Testis (tissue), 3 donors: ENCODE data around the gene ZNF555. TPM values are rescaled to one million over a fixed set of nuclear protein-coding genes. Genes with fewer than 3 reads are reported as not detected.

ENCODE experiments used
- DNase-seq: peaks from one replicate; pipeline ENCODE4 v3.0.0-alpha.2; 2019
- H3K27ac ChIP-seq, 2 donors: fragments of 200-600 bp; sonication (generic); one replicate each; pipeline ENCODE4 v1.5.1; 2019
- H3K27me3 ChIP-seq: fragments of 200-600 bp; sonication (generic); one replicate; pipeline ENCODE4 v1.5.1; 2019
- H3K36me3 ChIP-seq: fragments of 200-600 bp; sonication (generic); one replicate; pipeline ENCODE4 v1.5.1; 2017; ENCODE audit warnings: low read depth; ENCODE audit errors: missing control alignments
- H3K4me1 ChIP-seq: fragments of 200-600 bp; sonication (generic); one replicate; pipeline ENCODE4 v1.5.1; 2019
- H3K4me3 ChIP-seq, 2 donors: fragments of 200-600 bp; sonication (generic); one replicate each; pipeline ENCODE4 v1.5.1; 2017 to 2019
- H3K9me3 ChIP-seq: fragments of 200-600 bp; sonication (generic); one replicate; pipeline ENCODE4 v1.5.1; 2017
- POLR2A ChIP-seq: fragments of 450-650 bp; IDR thresholded peaks from one replicate; pipeline ENCODE4 v1.6.1; 2017; ENCODE audit warnings: antibody characterized with exemption, mild to moderate bottlenecking, moderate library complexity
- WGBS, 2 donors: methylation state at CpG; one replicate each; pipeline ENCODE4 v1.1.5; 2018; 5-methylcytosine and 5-hydroxymethylcytosine counted together
- intact Hi-C: fragments of 100-400 bp; cut with DNase I; formaldehyde crosslinking; loops from one replicate; pipeline ENCODE4 v1.15.1; 2023; ENCODE audit warnings: low total_unique reads
- polyA plus RNA-seq: library from polyadenylated mRNA; stranded (reverse); fragments of 350-450 nt; fragmentation: Illumina TruSeq; extraction: RNeasy Lipid Tissue Mini Kit (QIAGEN cat#74804); gene quantifications from one replicate; pipeline ENCODE4 v1.2.3, GENCODE V29; 2014; ENCODE audit warnings: low read depth, low replicate concordance; ENCODE audit not compliant: insufficient read depth
- total RNA-seq, 2 donors: library from RNA; depleted of rRNA; stranded (reverse); fragments of >200 nt; gene quantifications; one replicate each; pipeline ENCODE4 v1.2.3, GENCODE V29; 2016
- TF ChIP-seq, protein P1 (sequence below), 3 experiments: fragments of 450-650 bp in 2 of 3; fragments of 200-600 bp in 1 of 3; sonication (generic) in 1 of 3; IDR thresholded peaks; one replicate each; pipeline ENCODE4 v1.5.1; 2016 to 2019; ENCODE audit warnings: antibody characterized with exemption in 3 of 3, mild to moderate bottlenecking in 2 of 3, moderate library complexity in 1 of 3

Gene ZNF555
- total and polyA plus RNA-seq, 3 donors from 2014 or later = 7.1 to 8.5 (median 7.2) TPM

DNA sequence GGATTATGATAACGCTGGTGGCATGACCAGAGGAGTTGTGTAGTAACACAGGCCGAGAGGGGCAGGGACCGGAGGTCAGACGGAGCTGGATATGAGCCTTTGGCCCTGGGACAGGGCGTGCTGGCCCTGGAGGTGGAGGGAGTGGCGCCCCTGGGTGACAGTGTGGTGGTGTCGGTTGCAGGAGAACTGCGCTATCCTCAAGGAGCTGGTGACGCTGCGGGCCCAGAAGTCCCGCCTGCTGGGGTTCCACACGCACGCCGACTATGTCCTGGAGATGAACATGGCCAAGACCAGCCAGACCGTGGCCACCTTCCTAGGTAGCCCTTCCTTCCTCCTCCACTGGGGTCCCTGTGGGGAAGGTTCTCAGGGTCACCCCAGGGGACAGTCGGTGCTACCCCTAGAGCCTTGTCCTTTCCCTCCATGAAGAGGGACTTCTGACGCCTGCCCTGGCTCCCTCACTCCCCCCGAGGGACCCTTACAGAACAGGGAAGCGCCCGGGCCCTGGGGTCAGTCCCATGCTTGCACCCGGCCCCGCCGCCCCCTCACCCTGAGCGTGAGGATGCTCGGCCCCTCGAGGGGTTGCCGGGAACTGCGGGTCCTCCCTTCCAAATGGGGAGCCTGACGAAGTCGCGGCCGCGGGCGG is 34.4 kb upstream of the ZNF555 start:
- H3K27me3 ChIP-seq = no peaks in the 10 kb centered on the region
- no peaks in the 10 kb centered on the region for H3K4me1 ChIP-seq
- DNase-seq = no peak
- no peaks in the 10 kb centered on the region for H3K36me3 ChIP-seq
- TF ChIP-seq, protein P1, sequence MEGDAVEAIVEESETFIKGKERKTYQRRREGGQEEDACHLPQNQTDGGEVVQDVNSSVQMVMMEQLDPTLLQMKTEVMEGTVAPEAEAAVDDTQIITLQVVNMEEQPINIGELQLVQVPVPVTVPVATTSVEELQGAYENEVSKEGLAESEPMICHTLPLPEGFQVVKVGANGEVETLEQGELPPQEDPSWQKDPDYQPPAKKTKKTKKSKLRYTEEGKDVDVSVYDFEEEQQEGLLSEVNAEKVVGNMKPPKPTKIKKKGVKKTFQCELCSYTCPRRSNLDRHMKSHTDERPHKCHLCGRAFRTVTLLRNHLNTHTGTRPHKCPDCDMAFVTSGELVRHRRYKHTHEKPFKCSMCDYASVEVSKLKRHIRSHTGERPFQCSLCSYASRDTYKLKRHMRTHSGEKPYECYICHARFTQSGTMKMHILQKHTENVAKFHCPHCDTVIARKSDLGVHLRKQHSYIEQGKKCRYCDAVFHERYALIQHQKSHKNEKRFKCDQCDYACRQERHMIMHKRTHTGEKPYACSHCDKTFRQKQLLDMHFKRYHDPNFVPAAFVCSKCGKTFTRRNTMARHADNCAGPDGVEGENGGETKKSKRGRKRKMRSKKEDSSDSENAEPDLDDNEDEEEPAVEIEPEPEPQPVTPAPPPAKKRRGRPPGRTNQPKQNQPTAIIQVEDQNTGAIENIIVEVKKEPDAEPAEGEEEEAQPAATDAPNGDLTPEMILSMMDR (IDR thresholded peaks at IDR 0.05) = no peak
- TF ChIP-seq POLR2A = no peak
- H3K9me3 ChIP-seq = no peaks in the 10 kb centered on the region
- no peak overlapping the region for H3K4me3 ChIP-seq
- H3K27ac ChIP-seq = no peak overlapping the region
- intact Hi-C loops = no loop called here
- 94 to 97% methylated on average over 31 to 34 of the region's 34 CpGs for WGBS, 2 donors

DNA sequence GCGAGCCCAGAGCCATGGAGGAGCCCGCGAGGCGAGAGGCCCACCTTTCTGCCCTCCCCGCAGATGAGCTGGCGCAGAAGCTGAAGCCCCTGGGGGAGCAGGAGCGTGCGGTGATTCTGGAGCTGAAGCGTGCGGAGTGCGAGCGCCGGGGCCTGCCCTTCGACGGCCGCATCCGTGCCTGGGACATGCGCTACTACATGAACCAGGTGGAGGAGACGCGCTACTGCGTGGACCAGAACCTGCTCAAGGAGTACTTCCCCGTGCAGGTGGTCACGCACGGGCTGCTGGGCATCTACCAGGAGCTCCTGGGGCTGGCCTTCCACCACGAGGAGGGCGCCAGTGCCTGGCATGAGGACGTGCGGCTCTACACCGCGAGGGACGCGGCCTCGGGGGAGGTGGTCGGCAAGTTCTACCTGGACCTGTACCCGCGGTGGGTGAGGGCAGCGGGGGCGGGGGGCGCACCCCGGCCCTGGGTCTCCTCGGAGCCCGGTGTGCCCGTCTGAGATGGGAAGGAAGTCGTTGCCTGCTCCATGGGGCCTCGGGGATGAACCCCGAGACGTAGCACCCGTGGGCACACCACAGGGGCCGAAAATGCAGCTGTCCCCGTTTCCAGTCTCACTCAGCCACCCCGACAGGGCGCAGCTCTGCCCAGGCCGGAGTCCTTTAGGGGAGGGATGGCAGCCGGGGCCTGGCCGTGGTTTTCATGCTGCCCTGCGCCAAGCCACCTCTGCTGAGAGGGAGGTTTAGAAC is 33.7 kb upstream of the ZNF555 start:
- no peaks in the 10 kb centered on the region for H3K36me3 ChIP-seq
- H3K27me3 ChIP-seq = no peaks in the 10 kb centered on the region
- no peaks in the 10 kb centered on the region for H3K9me3 ChIP-seq
- 93 to 97% methylated on average over 21 to 56 of the region's 56 CpGs for WGBS, 2 donors
- no peak overlapping the region for H3K4me3 ChIP-seq
- intact Hi-C loops = no loop called here
- H3K4me1 ChIP-seq = no peaks in the 10 kb centered on the region
- no peak for TF ChIP-seq POLR2A
- TF ChIP-seq, protein P1 (IDR thresholded peaks at IDR 0.05) = no peak
- no peak for DNase-seq
- H3K27ac ChIP-seq = no peak overlapping the region

DNA sequence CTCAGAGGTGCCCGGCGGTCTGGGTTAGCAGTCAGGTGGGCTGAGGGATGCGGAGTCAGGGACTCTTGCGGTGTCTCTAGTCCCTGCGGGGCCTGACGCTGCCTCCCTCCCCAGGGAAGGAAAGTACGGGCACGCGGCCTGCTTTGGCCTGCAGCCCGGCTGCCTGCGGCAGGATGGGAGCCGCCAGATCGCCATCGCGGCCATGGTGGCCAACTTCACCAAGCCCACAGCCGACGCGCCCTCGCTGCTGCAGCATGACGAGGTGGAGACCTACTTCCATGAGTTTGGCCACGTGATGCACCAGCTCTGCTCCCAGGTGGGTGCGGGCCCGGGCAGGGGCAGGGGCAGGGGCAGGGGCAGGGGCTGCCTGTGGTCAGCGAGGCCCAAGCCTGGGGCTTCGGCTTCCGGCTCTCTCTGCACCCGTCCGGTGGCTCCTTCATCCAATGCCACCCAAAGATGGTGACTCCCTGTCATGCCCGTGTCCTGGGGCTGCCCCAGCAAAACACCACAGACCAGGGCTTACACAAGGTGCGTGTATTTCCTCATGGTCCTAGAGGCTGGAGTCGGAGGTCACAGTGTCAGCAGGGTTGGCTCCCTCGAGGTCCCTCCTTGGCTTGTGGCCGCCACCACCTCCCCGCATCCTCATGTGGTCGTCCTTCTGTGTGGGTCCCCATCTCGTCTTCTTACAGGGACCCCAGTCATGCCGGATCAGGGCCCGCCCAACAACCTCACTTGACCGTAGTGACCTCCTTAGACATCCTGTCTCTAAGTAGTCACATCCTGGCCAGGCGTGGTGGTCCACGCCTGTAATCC is 32.9 kb upstream of the ZNF555 start:
- H3K27me3 ChIP-seq = no peaks in the 10 kb centered on the region
- intact Hi-C loops = no loop called here
- H3K36me3 ChIP-seq = no peaks in the 10 kb centered on the region
- H3K4me3 ChIP-seq = no peak overlapping the region
- no peaks in the 10 kb centered on the region for H3K9me3 ChIP-seq
- no peak for DNase-seq
- H3K27ac ChIP-seq = no peak overlapping the region
- 95 to 98% methylated on average over 17 to 36 of the region's 41 CpGs for WGBS, 2 donors
- TF ChIP-seq, protein P1 (IDR thresholded peaks at IDR 0.05) = no peak
- no peak for TF ChIP-seq POLR2A
- no peaks in the 10 kb centered on the region for H3K4me1 ChIP-seq

DNA sequence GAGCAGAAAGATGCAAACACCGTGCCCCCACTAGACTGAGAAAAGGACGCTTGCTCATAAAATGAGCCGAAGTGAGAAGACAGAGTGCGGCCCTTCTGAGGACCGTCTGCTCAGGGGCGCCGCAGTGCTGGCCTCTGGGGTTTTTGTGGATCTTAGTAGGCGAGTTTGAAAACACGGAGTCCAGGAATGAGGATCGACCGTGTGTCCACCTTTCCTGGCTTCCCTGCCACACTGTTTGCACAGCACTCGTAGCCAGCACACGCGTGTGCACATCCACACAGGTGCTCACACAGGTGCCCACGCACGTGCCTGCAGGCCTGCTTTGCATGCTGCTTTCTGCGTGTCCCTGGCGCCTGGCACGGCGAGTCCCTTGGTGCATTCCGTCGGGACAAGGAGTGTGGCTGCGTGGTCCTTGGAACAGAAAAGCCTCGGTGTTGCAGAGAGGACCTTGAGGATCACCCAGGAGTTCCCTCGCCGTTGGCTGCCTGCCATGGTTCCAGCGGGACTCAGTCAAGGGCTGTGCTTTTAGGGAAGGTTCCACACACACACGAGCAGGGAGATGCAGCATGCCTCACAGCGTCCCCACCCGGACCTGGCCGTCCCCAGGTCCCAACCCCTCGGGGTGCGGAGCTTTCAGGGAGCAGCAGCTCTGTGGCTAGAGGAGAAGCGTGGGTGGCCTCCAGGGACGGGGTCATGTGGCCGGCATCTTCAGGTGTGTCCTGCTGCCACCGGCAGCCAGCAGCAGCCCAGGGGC is 31.7 kb upstream of the ZNF555 start:
- no peaks in the 10 kb centered on the region for H3K27me3 ChIP-seq
- WGBS, 2 donors = 79 to 84% methylated on average over 25 to 37 of the region's 37 CpGs
- no peaks in the 10 kb centered on the region for H3K9me3 ChIP-seq
- no peak overlapping the region for H3K4me3 ChIP-seq
- H3K36me3 ChIP-seq = no peaks in the 10 kb centered on the region
- no peaks in the 10 kb centered on the region for H3K4me1 ChIP-seq
- intact Hi-C loops = no loop called here
- no peak for TF ChIP-seq POLR2A
- TF ChIP-seq, protein P1 (IDR thresholded peaks at IDR 0.05) = no peak
- DNase-seq = no peak
- no peak overlapping the region for H3K27ac ChIP-seq
